Measurements from ENCODE around the gene FAM229A. TPM values are rescaled to one million over a fixed set of nuclear protein-coding genes. Genes with fewer than 3 reads are reported as not detected.

FAM229A gene
- total RNA-seq, 1 donor from 2014 or later, result 4.0 TPM

DNA sequence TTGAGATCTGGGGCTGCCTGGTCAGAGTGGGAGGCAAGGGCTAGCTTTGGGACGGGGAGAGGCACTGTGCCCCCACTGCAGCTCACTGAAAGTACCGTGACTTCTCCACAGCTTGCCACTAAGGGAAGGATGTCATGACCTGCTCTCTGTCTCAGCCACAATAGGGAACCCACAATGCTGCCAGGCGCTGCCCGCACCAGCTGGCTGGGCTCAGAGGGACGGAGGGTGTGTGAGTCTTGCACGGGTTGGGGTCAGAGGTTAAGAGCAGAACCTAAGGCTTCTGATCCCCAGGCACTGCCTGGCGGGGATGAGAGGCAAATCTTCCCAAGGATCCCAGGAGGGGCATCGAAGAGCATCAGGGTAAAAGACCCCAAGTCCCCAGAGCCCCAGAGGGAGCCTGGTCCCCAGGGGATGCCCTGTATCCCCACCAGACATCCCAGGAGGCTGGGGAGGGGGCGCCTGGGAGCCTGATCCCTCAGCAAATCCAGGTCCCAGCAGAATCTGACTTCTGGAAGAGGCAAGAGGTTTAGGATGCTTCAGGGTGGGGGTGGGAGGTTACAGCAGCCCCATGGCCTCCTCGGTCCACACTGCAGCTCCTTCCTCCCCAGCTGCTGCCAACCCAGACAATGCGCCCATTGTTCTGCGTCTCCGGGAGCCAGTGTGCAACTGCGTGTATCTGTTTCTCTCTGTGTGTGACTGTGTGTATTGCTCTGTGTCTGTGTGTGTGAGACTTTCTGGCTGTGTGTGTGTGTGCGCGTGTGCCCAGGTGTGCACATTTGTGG lies 24.2 kb downstream of the FAM229A start:
- no peak overlapping the region for H3K4me3 Mint-ChIP-seq
- peak overlapping the region; percentile 6 for H3K27ac Mint-ChIP-seq
- peaks cover 10% of the 10 kb centered on the region for H3K36me3 Mint-ChIP-seq (ENCODE audit: low read depth)
- no peak for DNase-seq (ENCODE audit: low spot score)
- intact Hi-C loops (cut with micrococcal nuclease), result loop anchor here (1.0 to 10.0 kb wide), 7 partner anchors 13 to 403 kb away; partner anchors contain the start of genes BSDC1, HDAC1, LCK and PTP4A2
- H3K4me1 Mint-ChIP-seq (ENCODE audit: low read depth), result peaks cover 59% of the 10 kb centered on the region
- peaks cover 4% of the 10 kb centered on the region for H3K27me3 Mint-ChIP-seq (ENCODE audit: insufficient read depth)
- H3K9me3 Mint-ChIP-seq, result no peaks in the 10 kb centered on the region

DNA sequence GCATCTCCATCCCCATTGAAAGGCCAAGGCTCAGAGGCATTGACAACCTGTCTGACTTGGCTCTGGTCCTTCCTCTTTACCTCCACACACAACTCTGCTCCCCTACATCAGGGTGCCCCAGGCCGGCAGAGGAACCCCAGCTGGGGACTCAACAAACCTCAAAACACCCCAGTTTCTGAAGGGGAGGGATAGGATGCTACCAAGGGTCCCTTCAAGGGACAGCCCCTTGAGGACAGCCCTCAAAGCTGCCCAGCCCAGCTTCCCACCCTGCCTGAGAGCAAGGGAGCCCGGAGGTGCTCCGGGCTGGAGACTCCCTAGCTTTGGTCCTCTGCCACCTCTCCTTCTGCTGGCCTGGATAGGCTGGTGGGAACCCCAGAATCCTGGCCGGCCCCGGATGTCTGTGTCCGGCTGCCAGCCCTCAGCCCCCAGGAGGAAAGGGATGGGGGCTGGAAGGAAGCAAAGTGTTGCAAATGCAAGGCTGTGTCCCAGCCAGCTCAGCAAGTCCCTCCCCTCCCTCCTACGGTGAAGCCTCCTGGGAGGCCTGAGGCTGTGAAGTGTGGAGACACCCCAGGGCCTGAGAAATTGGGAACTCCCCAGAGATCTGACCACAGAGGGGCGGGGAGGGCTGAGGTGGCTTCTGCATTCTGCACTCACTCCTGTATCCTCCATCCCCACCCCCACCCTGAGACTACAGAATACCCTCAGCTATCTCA lies 25.2 kb downstream of the FAM229A start:
- H3K4me3 Mint-ChIP-seq, result peak overlapping the region; percentile 68
- H3K9me3 Mint-ChIP-seq, result no peaks in the 10 kb centered on the region
- intact Hi-C loops (cut with micrococcal nuclease), result loop anchor here (1.0 to 10.0 kb wide), 7 partner anchors 14 to 402 kb away; partner anchors contain the start of genes BSDC1, HDAC1, LCK and PTP4A2
- no peaks in the 10 kb centered on the region for H3K27me3 Mint-ChIP-seq (ENCODE audit: insufficient read depth)
- DNase-seq (ENCODE audit: low spot score), result peak; percentile 72
- H3K36me3 Mint-ChIP-seq (ENCODE audit: low read depth), result peaks cover 10% of the 10 kb centered on the region
- H3K4me1 Mint-ChIP-seq (ENCODE audit: low read depth), result peaks cover 52% of the 10 kb centered on the region
- H3K27ac Mint-ChIP-seq, result no peak overlapping the region

DNA sequence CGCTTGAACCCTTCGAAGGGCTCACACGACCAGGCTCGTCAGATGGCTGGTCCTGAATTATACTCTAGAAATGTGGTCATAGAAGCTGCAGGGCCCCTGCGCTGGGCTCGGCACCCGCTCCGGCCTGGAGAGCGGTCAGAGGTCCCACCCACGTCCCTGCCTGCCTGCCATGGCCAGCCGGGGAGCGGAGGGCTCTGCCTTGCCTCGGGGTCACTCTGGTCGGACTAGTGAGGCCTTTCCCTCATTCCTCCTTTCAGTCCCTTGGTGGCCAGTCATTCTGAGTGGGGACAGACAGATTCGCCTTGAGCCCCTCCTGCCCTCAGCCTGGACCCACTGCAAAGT lies 25.7 kb downstream of the FAM229A start:
- no peak overlapping the region for H3K27ac Mint-ChIP-seq
- no peak for DNase-seq (ENCODE audit: low spot score)
- peaks cover 52% of the 10 kb centered on the region for H3K4me1 Mint-ChIP-seq (ENCODE audit: low read depth)
- H3K9me3 Mint-ChIP-seq, result no peaks in the 10 kb centered on the region
- peaks cover 16% of the 10 kb centered on the region for H3K36me3 Mint-ChIP-seq (ENCODE audit: low read depth)
- H3K27me3 Mint-ChIP-seq (ENCODE audit: insufficient read depth), result no peaks in the 10 kb centered on the region
- peak overlapping the region; percentile 68 for H3K4me3 Mint-ChIP-seq
- intact Hi-C loops (cut with micrococcal nuclease), result loop anchor here (2.0 to 10.0 kb wide), 3 partner anchors 86 to 402 kb away; partner anchors contain the start of genes LCK, PTP4A2 and TMEM39B

DNA sequence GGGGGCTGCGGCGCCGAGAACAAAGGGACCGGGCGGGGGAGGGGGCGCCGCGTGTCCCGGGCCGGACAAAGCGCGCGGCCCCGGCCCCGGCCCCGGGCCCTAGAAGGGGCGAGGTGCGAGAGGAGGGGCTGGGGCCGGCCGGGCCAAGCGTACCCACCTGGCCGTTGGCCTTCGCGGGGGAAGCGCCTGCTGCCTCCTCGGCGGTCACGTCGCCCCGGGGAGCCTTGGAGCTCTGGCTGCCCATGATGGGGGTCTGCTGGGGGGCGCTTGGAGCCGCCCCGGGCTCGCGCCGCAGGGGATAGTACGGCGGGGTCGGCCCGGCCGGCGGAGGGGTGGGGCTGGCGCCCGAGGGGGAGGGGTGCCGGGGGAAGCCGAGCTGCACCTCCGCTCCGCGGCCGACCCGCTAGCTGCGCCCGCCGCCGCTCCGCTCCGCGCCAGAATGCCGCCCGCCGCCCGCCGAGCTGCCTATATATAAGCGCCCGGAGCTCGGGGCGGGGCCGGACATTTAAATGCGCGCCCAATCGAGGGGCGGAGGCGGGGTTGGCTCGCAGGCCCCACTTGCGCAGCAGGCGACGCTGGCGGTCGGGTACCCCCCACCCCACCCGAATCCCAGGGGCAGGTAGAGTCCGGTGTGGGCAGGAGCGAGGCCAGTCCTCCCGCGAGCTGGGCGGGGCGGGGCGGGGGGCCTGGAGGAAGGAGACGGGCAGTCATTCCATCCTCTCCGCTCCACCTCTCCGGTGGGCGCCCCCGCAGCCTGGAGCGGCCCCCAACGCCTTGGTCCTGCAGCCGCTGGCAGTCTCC lies 26.3 kb downstream of the FAM229A start, which contains the start of gene MARCKSL1:
Gene MARCKSL1 (minus strand): TSS at position 444 of the 801 bp plus-strand sequence. CDS start 200 bp downstream, at position 244.
- intact Hi-C loops (cut with micrococcal nuclease), result loop anchor here (2.0 to 10.0 kb wide), 5 partner anchors 15 to 401 kb away; partner anchors contain the start of genes LCK, PTP4A2 and TMEM39B
- Mint-ChIP-seq H3K4me1 (ENCODE audit: low read depth) (peaks cover 52% of the 10 kb centered on the region), H3K4me3 (peak within 1 kb of the TSS; percentile 88), H3K27ac (peak within 1 kb of the TSS; percentile 67), H3K36me3 (ENCODE audit: low read depth) (peaks cover 21% of the 10 kb centered on the region), H3K27me3 (ENCODE audit: insufficient read depth) (no peaks in the 10 kb centered on the region), H3K9me3 (no peaks in the 10 kb centered on the region)
- DNase-seq (ENCODE audit: low spot score), result peak; percentile 80

DNA sequence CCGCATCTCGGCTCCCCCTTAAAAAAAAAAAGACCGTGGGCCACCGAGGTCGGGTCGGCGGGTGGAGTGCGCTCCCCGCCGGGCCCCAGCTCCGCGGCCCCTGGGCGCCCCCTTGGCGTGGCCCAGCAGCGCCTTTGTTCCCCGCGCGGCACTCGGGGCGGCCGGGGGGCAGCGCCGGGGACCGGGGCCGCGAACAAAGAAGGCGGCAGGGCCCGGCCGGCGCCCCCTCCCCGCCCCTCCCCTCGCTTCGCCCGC lies 26.8 kb downstream of the FAM229A start:
- H3K36me3 Mint-ChIP-seq (ENCODE audit: low read depth), result peaks cover 26% of the 10 kb centered on the region
- peak overlapping the region; percentile 88 for H3K4me3 Mint-ChIP-seq
- intact Hi-C loops (cut with micrococcal nuclease), result loop anchor here (2.0 to 10.0 kb wide), 3 partner anchors 15 to 401 kb away; partner anchors contain the start of gene PTP4A2
- no peaks in the 10 kb centered on the region for H3K9me3 Mint-ChIP-seq
- no peak for DNase-seq (ENCODE audit: low spot score)
- no peaks in the 10 kb centered on the region for H3K27me3 Mint-ChIP-seq (ENCODE audit: insufficient read depth)
- no peak overlapping the region for H3K27ac Mint-ChIP-seq
- H3K4me1 Mint-ChIP-seq (ENCODE audit: low read depth), result peaks cover 52% of the 10 kb centered on the region

DNA sequence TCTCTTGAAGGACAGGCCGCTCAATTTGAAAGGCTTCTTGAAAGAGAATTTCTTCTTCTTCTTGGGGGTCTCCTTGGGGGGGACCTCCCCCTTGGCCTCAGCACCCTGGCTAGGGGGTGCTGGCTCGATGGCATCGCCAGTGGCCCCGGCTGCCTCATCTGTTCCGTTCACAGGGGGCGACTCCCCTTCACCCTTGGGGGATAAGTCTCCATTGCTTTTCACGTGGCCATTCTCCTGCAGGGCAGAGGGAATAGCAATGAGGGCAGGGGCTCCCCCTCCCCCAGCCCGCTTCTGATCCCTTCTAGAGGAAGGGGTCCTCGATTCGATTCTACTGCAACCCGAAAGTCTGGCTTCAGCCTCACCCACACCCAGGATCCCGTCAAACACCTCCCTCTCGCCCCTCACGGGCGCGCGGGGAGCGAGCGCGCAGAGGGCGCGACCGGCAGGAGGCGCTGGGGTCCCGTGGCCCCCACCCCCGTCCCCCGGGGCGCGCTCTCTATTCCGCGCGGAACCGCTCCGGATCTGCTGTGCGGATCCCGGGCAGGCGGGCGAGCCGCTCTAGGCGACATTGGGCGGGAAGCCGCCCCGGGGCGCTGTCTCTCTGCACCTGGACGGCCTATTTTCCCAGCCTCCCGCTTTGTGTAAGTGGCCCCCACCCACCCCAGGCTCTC lies 27.3 kb downstream of the FAM229A start:
- Mint-ChIP-seq H3K36me3 (ENCODE audit: low read depth) (peaks cover 24% of the 10 kb centered on the region), H3K9me3 (no peaks in the 10 kb centered on the region), H3K27me3 (ENCODE audit: insufficient read depth) (no peaks in the 10 kb centered on the region), H3K4me1 (ENCODE audit: low read depth) (peaks cover 52% of the 10 kb centered on the region), H3K27ac (peak overlapping the region; percentile 67), H3K4me3 (peak overlapping the region; percentile 88)
- DNase-seq (ENCODE audit: low spot score), result peak; percentile 49
- intact Hi-C loops (cut with micrococcal nuclease), result loop anchor here (2.0 to 10.0 kb wide), 3 partner anchors 14 to 400 kb away; partner anchors contain the start of gene PTP4A2

GRCh38 chr1:32334274-32334861 lies 27.9 kb downstream of the FAM229A start:
- Mint-ChIP-seq H3K4me3 (peak overlapping the region; percentile 88), H3K36me3 (ENCODE audit: low read depth) (peaks cover 28% of the 10 kb centered on the region), H3K27me3 (ENCODE audit: insufficient read depth) (no peaks in the 10 kb centered on the region), H3K9me3 (no peaks in the 10 kb centered on the region), H3K4me1 (ENCODE audit: low read depth) (peaks cover 46% of the 10 kb centered on the region), H3K27ac (peak overlapping the region; percentile 67)
- intact Hi-C loops (cut with micrococcal nuclease), result loop anchor here (2.0 to 10.0 kb wide), 3 partner anchors 14 to 400 kb away; partner anchors contain the start of gene PTP4A2
- no peak for DNase-seq (ENCODE audit: low spot score)

DNA sequence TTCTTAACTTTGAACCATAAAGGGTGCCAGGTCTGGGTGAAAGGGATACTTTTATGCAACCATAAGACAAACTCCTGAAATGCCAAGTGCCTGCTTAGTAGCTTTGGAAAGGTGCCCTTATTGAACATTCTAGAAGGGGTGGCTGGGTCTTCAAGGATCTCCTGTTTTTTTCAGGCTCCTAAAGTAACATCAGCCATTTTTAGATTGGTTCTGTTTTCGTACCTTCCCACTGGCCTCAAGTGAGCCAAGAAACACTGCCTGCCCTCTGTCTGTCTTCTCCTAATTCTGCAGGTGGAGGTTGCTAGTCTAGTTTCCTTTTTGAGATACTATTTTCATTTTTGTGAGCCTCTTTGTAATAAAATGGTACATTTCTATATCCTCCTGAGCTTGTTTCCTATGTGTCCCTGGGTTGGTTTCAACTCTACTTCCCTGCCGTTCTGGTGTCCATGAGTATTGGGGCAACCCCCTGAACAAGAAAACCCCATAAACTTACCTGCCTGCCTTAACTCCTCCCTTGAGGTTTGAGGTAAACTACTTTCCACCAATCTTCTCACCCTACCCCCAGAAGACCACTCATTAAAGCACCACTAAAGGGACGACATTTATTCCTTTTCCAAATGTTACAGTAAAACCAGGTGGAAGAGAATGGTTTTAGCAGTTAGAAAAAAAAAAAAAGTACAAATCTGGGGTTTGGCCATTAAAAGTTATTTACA lies 28.9 kb downstream of the FAM229A start:
- H3K27me3 Mint-ChIP-seq (ENCODE audit: insufficient read depth), result no peaks in the 10 kb centered on the region
- H3K36me3 Mint-ChIP-seq (ENCODE audit: low read depth), result peaks cover 37% of the 10 kb centered on the region
- H3K9me3 Mint-ChIP-seq, result no peaks in the 10 kb centered on the region
- H3K4me1 Mint-ChIP-seq (ENCODE audit: low read depth), result peaks cover 39% of the 10 kb centered on the region
- H3K27ac Mint-ChIP-seq, result peak overlapping the region; percentile 1
- intact Hi-C loops (cut with micrococcal nuclease), result loop anchor here (10.0 kb wide), 1 partner anchor 399 kb away; the partner anchor contains the start of gene PTP4A2
- no peak for DNase-seq (ENCODE audit: low spot score)
- H3K4me3 Mint-ChIP-seq, result peak overlapping the region; percentile 88

DNA sequence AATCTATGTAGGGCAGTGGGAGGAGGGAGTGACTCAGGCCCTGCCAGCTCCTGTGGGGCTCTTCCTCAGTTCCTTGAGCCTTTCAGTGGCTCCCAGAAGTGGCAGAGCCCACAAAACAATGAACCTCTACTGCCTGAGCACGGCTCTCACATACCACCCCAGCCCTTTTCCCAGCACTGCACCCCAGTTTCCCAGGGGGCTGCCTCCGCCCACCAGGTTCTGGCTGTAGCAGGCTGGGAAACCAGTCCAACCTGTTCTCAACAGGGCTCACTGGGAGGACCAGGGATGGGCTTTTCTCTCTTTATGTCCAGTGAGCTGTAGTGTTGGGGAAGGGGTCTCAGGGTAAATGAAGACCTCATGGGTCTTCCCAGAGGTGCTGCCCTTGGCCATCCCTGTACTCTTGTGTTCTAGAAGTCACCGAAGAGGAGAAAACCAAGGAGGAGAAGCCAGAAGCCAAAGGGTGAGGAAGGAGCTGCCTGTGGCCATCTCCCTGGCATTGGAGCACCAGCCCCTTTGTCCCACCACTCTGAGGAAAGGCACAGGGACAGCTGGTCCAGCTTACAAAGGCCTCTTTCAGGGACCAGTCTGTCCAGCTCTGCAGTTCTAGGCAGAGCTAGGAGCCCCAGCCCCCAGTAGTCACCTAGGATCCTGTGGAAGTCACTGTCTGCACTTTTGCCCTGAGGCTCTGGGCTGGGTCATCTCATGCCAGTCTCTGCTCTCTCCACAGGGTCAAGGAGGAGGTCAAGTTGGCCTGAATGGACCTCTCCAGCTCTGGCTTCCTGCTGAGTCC lies 29.8 kb downstream of the FAM229A start:
- DNase-seq (ENCODE audit: low spot score), result no peak
- H3K9me3 Mint-ChIP-seq, result no peaks in the 10 kb centered on the region
- peaks cover 41% of the 10 kb centered on the region for H3K36me3 Mint-ChIP-seq (ENCODE audit: low read depth)
- intact Hi-C loops (cut with micrococcal nuclease), result loop anchor here (10.0 kb wide), 1 partner anchor 398 kb away; the partner anchor contains the start of gene PTP4A2
- H3K27ac Mint-ChIP-seq, result no peak overlapping the region
- H3K4me1 Mint-ChIP-seq (ENCODE audit: low read depth), result peaks cover 32% of the 10 kb centered on the region
- no peaks in the 10 kb centered on the region for H3K27me3 Mint-ChIP-seq (ENCODE audit: insufficient read depth)
- no peak overlapping the region for H3K4me3 Mint-ChIP-seq

- intact Hi-C loops (cut with micrococcal nuclease), result loop anchor here (10.0 kb wide), 1 partner anchor 397 kb away; the partner anchor contains the start of gene PTP4A2
- no peak for DNase-seq (ENCODE audit: low spot score)
- Mint-ChIP-seq H3K36me3 (ENCODE audit: low read depth) (peaks cover 45% of the 10 kb centered on the region), H3K9me3 (no peaks in the 10 kb centered on the region), H3K27me3 (ENCODE audit: insufficient read depth) (no peaks in the 10 kb centered on the region), H3K27ac (no peak overlapping the region), H3K4me1 (ENCODE audit: low read depth) (peaks cover 23% of the 10 kb centered on the region), H3K4me3 (peak overlapping the region; percentile 7)
These were observed 30.7 kb downstream of the FAM229A start for GRCh38 chr1:32331549-32331948.
